Measurements from ENCODE around the gene IFRD2. TPM values are rescaled to one million over a fixed set of nuclear protein-coding genes. Genes with fewer than 3 reads are reported as not detected.

Gene IFRD2
- total and polyA plus RNA-seq, 2 of the 13 experiments (the other 11 are each of a cell fraction or from before 2014, with no cell fraction given), result 32.8 to 96.1 TPM

DNA sequence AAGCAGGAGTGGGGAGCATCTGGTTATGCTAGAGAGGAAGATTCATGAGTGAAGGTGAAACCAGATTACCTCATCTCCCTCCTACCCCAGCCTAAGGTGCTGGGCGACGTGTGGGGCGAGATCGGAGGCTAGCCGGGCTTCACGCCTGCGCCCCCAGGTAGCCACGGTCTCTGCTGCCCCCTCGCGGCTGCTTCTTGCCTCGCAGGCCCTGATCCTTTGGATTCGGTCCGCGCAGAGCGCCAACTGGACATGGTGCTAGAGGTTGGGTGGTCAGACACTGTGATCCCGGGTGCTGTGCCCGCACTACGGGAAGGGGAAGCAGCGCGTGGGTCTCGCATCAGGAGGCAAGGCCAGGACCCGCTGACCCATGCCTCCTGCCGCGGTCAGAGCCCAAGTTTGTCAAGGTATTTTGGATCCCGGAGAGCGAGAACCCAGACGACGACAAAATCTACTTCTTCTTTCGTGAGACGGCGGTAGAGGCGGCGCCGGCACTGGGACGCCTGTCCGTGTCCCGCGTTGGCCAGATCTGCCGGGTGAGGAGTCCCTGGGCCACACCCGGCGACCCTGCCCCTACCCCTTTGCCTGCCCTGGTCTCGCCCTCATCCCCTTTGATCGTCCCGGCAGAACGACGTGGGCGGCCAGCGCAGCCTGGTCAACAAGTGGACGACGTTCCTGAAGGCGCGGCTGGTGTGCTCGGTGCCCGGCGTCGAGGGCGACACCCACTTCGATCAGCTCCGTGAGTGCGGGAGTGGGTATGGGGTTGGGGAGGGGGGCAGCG lies 19.1 kb downstream of the IFRD2 start (continued):
- TF ChIP-seq, protein P1, sequence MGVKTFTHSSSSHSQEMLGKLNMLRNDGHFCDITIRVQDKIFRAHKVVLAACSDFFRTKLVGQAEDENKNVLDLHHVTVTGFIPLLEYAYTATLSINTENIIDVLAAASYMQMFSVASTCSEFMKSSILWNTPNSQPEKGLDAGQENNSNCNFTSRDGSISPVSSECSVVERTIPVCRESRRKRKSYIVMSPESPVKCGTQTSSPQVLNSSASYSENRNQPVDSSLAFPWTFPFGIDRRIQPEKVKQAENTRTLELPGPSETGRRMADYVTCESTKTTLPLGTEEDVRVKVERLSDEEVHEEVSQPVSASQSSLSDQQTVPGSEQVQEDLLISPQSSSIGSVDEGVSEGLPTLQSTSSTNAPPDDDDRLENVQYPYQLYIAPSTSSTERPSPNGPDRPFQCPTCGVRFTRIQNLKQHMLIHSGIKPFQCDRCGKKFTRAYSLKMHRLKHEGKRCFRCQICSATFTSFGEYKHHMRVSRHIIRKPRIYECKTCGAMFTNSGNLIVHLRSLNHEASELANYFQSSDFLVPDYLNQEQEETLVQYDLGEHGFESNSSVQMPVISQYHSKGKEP (CRISPR knock-in tag; IDR thresholded peaks at IDR 0.05), result no peak
- TF ChIP-seq MAFG (CRISPR knock-in tag; IDR thresholded peaks at IDR 0.05) (no peak), ZNF225 (CRISPR knock-in tag; IDR thresholded peaks at IDR 0.05) (0 out of 2 replicates have a peak, but pooled peaks have one; percentile 47), FOXA3 (CRISPR knock-in tag; IDR thresholded peaks at IDR 0.05) (peak; percentile 28; the same call in 1 of the 2 replicates), NFE2L2 (IDR thresholded peaks at IDR 0.05; ENCODE audit: low read length) (no peak), NFE2 (CRISPR knock-in tag; IDR thresholded peaks at IDR 0.05) (no peak), NR2F6 (IDR thresholded peaks at IDR 0.05) (no peak), NR2F6 (CRISPR knock-in tag; IDR thresholded peaks at IDR 0.05) (peak; percentile 67; the same call in 1 of the 2 replicates), HMG20B (CRISPR knock-in tag; conservative IDR thresholded peaks at IDR 0.05) (no peak), ZBTB3 (CRISPR knock-in tag; IDR thresholded peaks at IDR 0.05; ENCODE audit: borderline replicate concordance, low read depth) (no peak), FOXC1 (CRISPR knock-in tag; IDR thresholded peaks at IDR 0.05; ENCODE audit: borderline replicate concordance) (peak; percentile 46; the same call in 1 of the 2 replicates), TEAD2 (CRISPR knock-in tag; IDR thresholded peaks at IDR 0.05) (no peak)
- TF ChIP-seq, protein P2, sequence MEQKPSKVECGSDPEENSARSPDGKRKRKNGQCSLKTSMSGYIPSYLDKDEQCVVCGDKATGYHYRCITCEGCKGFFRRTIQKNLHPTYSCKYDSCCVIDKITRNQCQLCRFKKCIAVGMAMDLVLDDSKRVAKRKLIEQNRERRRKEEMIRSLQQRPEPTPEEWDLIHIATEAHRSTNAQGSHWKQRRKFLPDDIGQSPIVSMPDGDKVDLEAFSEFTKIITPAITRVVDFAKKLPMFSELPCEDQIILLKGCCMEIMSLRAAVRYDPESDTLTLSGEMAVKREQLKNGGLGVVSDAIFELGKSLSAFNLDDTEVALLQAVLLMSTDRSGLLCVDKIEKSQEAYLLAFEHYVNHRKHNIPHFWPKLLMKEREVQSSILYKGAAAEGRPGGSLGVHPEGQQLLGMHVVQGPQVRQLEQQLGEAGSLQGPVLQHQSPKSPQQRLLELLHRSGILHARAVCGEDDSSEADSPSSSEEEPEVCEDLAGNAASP (CRISPR knock-in tag; IDR thresholded peaks at IDR 0.05; ENCODE audit: borderline replicate concordance), result peak; percentile 64; the same call in 1 of the 2 replicates
- TF ChIP-seq, protein P3, sequence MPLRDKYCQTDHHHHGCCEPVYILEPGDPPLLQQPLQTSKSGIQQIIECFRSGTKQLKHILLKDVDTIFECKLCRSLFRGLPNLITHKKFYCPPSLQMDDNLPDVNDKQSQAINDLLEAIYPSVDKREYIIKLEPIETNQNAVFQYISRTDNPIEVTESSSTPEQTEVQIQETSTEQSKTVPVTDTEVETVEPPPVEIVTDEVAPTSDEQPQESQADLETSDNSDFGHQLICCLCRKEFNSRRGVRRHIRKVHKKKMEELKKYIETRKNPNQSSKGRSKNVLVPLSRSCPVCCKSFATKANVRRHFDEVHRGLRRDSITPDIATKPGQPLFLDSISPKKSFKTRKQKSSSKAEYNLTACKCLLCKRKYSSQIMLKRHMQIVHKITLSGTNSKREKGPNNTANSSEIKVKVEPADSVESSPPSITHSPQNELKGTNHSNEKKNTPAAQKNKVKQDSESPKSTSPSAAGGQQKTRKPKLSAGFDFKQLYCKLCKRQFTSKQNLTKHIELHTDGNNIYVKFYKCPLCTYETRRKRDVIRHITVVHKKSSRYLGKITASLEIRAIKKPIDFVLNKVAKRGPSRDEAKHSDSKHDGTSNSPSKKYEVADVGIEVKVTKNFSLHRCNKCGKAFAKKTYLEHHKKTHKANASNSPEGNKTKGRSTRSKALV (CRISPR knock-in tag; IDR thresholded peaks at IDR 0.05), result no peak
- TF ChIP-seq, protein P4, sequence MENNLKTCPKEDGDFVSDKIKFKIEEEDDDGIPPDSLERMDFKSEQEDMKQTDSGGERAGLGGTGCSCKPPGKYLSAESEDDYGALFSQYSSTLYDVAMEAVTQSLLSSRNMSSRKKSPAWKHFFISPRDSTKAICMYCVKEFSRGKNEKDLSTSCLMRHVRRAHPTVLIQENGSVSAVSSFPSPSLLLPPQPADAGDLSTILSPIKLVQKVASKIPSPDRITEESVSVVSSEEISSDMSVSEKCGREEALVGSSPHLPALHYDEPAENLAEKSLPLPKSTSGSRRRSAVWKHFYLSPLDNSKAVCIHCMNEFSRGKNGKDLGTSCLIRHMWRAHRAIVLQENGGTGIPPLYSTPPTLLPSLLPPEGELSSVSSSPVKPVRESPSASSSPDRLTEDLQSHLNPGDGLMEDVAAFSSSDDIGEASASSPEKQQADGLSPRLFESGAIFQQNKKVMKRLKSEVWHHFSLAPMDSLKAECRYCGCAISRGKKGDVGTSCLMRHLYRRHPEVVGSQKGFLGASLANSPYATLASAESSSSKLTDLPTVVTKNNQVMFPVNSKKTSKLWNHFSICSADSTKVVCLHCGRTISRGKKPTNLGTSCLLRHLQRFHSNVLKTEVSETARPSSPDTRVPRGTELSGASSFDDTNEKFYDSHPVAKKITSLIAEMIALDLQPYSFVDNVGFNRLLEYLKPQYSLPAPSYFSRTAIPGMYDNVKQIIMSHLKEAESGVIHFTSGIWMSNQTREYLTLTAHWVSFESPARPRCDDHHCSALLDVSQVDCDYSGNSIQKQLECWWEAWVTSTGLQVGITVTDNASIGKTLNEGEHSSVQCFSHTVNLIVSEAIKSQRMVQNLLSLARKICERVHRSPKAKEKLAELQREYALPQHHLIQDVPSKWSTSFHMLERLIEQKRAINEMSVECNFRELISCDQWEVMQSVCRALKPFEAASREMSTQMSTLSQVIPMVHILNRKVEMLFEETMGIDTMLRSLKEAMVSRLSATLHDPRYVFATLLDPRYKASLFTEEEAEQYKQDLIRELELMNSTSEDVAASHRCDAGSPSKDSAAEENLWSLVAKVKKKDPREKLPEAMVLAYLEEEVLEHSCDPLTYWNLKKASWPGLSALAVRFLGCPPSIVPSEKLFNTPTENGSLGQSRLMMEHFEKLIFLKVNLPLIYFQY (CRISPR knock-in tag; IDR thresholded peaks at IDR 0.05; ENCODE audit: borderline replicate concordance), result 0 out of 2 replicates have a peak, but pooled peaks have one; percentile 47
- TF ChIP-seq, protein P5, sequence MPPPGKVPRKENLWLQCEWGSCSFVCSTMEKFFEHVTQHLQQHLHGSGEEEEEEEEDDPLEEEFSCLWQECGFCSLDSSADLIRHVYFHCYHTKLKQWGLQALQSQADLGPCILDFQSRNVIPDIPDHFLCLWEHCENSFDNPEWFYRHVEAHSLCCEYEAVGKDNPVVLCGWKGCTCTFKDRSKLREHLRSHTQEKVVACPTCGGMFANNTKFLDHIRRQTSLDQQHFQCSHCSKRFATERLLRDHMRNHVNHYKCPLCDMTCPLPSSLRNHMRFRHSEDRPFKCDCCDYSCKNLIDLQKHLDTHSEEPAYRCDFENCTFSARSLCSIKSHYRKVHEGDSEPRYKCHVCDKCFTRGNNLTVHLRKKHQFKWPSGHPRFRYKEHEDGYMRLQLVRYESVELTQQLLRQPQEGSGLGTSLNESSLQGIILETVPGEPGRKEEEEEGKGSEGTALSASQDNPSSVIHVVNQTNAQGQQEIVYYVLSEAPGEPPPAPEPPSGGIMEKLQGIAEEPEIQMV (CRISPR knock-in tag; IDR thresholded peaks at IDR 0.05; ENCODE audit: low read depth), result no peak

Measured in HepG2 (cell line).